ENCODE measurements around the gene SH3PXD2A. TPM values are rescaled to one million over a fixed set of nuclear protein-coding genes. Genes with fewer than 3 reads are reported as not detected.

The SH3PXD2A gene
- total and polyA plus RNA-seq, 2 of the 4 experiments (the other 2 are of a cell fraction) = 6.3 to 23.0 TPM

GRCh38 chr10:103587073-103587472, 268.3 kb downstream of the SH3PXD2A start:
- no peak overlapping the region for H4K8ac ChIP-seq (ENCODE audit: low read depth in 2 of 2, low read length in 2 of 2)
- H3K4me2 ChIP-seq (ENCODE audit: low read depth, low read length) = no peak overlapping the region
- H3K56ac ChIP-seq (ENCODE audit: extremely low read depth, insufficient read depth, low read length) = no peak overlapping the region
- H3K27me3 ChIP-seq (ENCODE audit: control insufficient read depth, insufficient read depth, low read length) = peaks cover 28% of the 10 kb centered on the region
- no peaks in the 10 kb centered on the region for H3K79me1 ChIP-seq (ENCODE audit: low read depth in 1 of 2, low read length in 2 of 2)
- H3K4me3 ChIP-seq (ENCODE audit: insufficient read depth, low read depth, low read length) = no peak overlapping the region
- H3K9me3 ChIP-seq (ENCODE audit: control insufficient read depth, insufficient read depth, low read length) = peaks cover 4% of the 10 kb centered on the region
- ChIA-PET CTCF (no interaction called here), POLR2A (ENCODE audit: unreplicated experiment) (no interaction called here)
- H4K5ac ChIP-seq (ENCODE audit: low read depth, low read length) = no peak overlapping the region
- H2AK9ac ChIP-seq (replicated peaks; ENCODE audit: low read depth, low read length, poor library complexity) = no peak overlapping the region
- no peak overlapping the region for H2BK20ac ChIP-seq (ENCODE audit: low read depth, low read length)
- in situ Hi-C loops (cut with MboI; ENCODE audit: low sequenced_read_pairs) = no loop called here
- no peak overlapping the region for H3K9ac ChIP-seq (ENCODE audit: low read depth, low read length)
- peaks cover 2% of the 10 kb centered on the region; the same call in 1 of the 2 replicates for H4K20me1 ChIP-seq (ENCODE audit: insufficient read depth, low read length)
- no peak overlapping the region for H3K14ac ChIP-seq (replicated peaks; ENCODE audit: low read depth, low read length)
- dilution Hi-C loops (cut with HindIII; ENCODE audit: low sequenced_read_pairs, unreplicated experiment) = no loop called here
- ATAC-seq (ENCODE audit: low read depth) = no peak
- no peak overlapping the region for H2AK5ac ChIP-seq (ENCODE audit: low read depth, low read length)
- H3K9me1 ChIP-seq (ENCODE audit: insufficient read depth, low read length) = no peaks in the 10 kb centered on the region
- H2BK15ac ChIP-seq (ENCODE audit: low read depth, low read length) = no peak overlapping the region
- H3K18ac ChIP-seq (ENCODE audit: low read depth, low read length) = no peak overlapping the region
- DNase-seq = no peak
- H3K36me3 ChIP-seq (ENCODE audit: control insufficient read depth, insufficient read depth, low read length) = no peaks in the 10 kb centered on the region
- no peaks in the 10 kb centered on the region for H3K4me1 ChIP-seq (ENCODE audit: control insufficient read depth, insufficient read depth, low read length)
- no peak overlapping the region for H2AFZ ChIP-seq (replicated peaks; ENCODE audit: low read length, poor library complexity)
- H2BK5ac ChIP-seq (ENCODE audit: low read depth, low read length, poor library complexity, severe bottlenecking) = no peak overlapping the region
- H3K23ac ChIP-seq (ENCODE audit: low read depth, low read length) = no peak overlapping the region
- intact Hi-C loops (cut with micrococcal nuclease) = no loop called here
- H3K4ac ChIP-seq (ENCODE audit: low read depth, low read length) = no peak overlapping the region
- BruUV-seq (replicated peaks) = no TSS peak
- no peak overlapping the region for H4K91ac ChIP-seq (ENCODE audit: insufficient read depth, low read depth, low read length)
- no peak overlapping the region for H2BK120ac ChIP-seq (ENCODE audit: low read depth, low read length)
- TF ChIP-seq BHLHE40 (IDR thresholded peaks at IDR 0.05; ENCODE audit: low read depth, low read length) (no peak), ELK1 (IDR thresholded peaks at IDR 0.05; ENCODE audit: borderline replicate concordance, low read depth, low read length) (no peak), POLR2A (IDR thresholded peaks at IDR 0.05; ENCODE audit: low read depth, low read length) (no peak), USF2 (IDR thresholded peaks at IDR 0.05; ENCODE audit: low read depth, low read length) (no peak), NFE2L2 (IDR thresholded peaks at IDR 0.05; ENCODE audit: low read depth, low read length) (no peak), CHD1 (IDR thresholded peaks at IDR 0.05; ENCODE audit: low read depth, low read length) (no peak)
- H3K27ac ChIP-seq (ENCODE audit: insufficient read depth, low read length) = no peak overlapping the region
